HG03571 (cell line): ENCODE data around the gene ATP5PD.

Experiments used
- ATAC-seq: cut with Tn5 transposase; IDR thresholded peaks from one replicate; pipeline ENCODE4 v1.9.1; 2021; ENCODE audit not compliant: unreplicated experiment

Gene ATP5PD

GRCh38 chr17:75046407-75047289 lies at the start of gene ATP5PD, which contains the start of gene KCTD2:
TSS of gene ATP5PD (minus strand) at chr17:75046969. CDS start at chr17:75042650, 4,319 bp downstream.
TSS of gene KCTD2 (plus strand) at chr17:75047225. CDS start at chr17:75047251, 26 bp downstream.
- peak; percentile 93 for ATAC-seq

DNA sequence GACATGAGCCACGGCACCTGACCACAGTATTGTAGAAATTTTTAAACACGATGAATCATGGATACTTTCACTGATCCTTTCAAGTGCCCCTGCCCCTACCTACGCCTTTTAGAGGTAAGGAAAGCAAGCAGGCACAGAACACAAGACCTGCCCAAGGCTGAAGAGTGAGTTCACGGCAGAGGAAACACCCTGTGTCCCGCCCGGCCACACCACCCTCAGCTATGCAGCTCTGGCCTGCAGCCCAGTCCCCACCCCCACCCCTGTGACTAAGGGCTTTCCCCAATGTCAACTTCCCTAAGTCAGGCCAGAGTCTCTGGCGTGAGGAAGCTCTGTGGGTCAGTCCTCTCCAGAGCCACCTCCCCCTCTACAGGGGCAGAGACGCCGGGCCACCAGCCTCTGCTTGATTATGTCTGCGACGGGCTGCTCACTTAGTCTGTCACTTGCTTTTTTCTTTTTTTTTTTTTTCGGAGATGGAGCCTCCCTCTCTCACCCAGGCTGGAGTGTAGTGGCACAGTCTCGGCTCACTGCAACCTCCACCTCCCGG lies 49.4 kb upstream of the ATP5PD start:
- ATAC-seq: no peak

DNA sequence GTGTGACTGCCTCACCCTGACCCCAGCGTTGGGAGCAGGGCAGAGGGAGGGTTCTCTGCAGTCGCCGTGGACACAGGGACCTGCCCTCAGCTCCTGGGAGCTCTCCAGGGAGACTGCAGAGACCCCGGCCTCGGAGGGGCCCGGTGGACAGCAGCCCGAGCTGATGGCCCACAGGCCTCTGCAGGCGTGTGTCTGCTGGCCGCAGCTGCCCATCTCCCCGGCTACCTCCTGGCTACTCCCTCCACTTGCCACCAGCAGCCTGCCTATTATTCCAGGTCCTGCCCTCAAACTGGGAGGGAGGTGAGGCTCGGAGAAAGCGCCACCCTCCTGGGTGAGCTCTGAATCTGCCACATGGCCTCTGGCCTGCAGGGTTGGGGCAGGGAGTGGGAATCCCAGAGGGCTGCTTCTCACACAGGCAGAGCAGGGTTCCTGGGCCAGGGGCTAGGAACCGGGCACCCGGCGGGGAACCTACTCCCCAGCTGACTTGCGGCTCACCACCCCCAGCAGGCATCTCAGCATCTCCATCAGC lies 48.2 kb upstream of the ATP5PD start:
- ATAC-seq: no peak

GRCh38 chr17:75093548-75094158 lies 46.9 kb upstream of the ATP5PD start:
- no peak for ATAC-seq

GRCh38 chr17:75091855-75092327 lies 45.1 kb upstream of the ATP5PD start:
- ATAC-seq: no peak

GRCh38 chr17:75090871-75091854 lies 44.4 kb upstream of the ATP5PD start:
- no peak for ATAC-seq

GRCh38 chr17:75088465-75089417 lies 42.0 kb upstream of the ATP5PD start:
- no peak for ATAC-seq

DNA sequence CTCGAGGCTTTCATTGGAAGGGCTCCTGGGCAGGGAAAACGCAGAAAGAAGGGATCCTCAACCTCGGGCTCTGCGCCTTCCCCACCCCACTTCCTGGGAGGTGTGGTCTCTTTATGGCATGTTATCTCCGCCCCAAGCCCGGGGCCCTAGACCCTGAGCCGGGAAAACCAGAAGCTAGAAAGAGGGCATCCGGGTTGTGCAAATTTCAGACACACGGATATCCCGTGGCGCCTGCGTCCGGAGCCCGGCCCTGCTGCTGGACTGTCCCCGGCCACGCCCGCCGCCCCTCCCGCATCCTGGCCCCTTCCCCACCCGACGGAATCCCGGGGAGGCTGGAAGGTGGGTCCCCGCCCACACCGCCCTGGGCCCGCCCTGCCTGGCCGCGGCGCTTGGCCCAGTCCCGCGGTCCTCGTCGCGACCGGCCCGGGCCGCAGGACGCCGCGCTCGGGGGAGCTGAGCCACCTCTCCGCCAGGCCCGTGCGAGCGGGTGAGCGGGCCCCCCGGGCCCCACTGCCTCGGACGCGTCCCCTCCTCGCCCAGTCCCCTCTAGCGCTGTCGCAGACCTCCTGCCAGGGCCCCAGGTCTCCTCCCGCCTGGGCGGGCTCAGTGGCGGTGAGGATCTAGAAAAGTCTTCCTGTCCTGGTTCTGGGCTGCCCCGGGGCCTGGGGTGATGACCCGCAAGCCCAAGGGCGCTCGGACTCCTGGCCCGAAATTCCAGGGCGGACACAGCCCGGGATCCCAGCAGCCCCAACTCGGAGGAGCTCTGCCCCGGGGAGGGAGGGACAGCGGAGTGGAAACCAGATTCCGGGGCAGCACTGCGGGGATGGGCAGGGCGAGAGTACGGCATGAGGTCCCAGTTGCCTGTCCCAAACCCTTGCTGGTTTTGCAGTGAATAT lies 41.0 kb upstream of the ATP5PD start, which contains the start of gene SLC16A5:
Gene SLC16A5 (plus strand): TSS at position 397 of the 896 bp plus-strand sequence. CDS start 5,683 bp downstream, outside the sequence.
- ATAC-seq: peak; percentile 63

GRCh38 chr17:75087182-75087557 lies 40.4 kb upstream of the ATP5PD start:
- no peak for ATAC-seq

- no peak for ATAC-seq
Measured at GRCh38 chr17:75086496-75087181, 39.9 kb upstream of the ATP5PD start.

- no peak for ATAC-seq
Measured at GRCh38 chr17:75084039-75084660, 37.4 kb upstream of the ATP5PD start.

GRCh38 chr17:75082683-75083082 lies 35.9 kb upstream of the ATP5PD start:
- no peak for ATAC-seq

DNA sequence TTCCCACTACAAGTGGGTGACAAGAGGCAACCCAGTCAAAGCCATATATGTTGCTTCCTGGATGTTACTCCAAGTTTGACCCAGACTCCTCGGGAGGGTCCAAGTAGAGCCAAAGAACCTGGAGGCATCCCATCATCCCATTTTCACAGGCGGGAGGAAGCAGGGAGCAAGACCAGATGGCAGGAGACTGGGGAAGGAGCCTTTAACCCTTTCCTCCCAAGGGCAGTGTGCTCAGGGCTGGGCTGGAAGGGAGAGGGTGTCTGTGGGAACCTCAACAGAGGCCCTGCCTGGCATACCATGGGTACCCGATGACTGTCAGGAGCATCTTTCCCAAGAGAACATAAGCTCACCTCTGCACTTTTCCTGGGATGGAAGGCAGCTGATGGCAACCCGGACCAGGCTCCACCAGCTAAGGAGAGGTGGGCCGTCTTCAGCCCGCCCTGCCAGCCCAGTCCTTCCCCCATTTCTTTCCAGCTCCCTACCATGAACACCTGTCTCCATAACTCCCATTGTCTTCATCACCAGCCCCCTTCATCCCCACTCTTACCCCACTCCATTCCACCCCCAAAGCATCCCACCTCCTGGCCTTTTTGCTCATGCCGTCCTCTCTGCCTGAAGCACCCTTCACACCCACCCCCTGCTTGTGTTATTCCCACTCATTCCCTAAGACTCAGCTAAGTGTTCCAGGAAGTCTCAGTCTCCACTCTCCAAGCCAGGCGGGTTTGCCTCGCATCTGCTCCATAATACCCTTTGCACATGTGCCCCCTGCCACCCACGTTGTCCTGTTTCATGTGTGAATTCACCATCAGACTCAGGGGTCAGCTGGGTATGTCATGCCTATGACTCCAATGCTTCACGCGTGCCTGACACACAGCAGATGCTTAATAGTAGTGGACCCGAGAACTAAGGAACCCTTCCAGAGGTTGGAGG lies 35.1 kb upstream of the ATP5PD start:
- no peak for ATAC-seq

DNA sequence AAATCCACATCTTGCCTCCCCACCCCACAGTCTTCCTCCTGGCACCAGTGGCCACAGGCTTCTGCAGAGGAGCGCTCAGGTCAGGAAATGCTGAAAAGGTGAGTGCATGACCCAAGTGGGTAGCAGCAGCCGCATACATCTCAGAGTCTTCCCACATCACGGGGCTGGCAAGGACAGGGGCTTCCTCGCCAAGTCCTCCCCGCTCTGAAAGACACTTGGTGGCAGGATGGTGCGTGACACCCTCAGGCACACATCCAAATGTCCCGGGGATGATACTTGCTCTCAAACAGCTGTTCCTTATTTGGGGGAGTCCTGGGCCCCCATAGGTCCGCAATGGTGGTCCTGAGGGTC lies 32.2 kb upstream of the ATP5PD start:
- no peak for ATAC-seq

DNA sequence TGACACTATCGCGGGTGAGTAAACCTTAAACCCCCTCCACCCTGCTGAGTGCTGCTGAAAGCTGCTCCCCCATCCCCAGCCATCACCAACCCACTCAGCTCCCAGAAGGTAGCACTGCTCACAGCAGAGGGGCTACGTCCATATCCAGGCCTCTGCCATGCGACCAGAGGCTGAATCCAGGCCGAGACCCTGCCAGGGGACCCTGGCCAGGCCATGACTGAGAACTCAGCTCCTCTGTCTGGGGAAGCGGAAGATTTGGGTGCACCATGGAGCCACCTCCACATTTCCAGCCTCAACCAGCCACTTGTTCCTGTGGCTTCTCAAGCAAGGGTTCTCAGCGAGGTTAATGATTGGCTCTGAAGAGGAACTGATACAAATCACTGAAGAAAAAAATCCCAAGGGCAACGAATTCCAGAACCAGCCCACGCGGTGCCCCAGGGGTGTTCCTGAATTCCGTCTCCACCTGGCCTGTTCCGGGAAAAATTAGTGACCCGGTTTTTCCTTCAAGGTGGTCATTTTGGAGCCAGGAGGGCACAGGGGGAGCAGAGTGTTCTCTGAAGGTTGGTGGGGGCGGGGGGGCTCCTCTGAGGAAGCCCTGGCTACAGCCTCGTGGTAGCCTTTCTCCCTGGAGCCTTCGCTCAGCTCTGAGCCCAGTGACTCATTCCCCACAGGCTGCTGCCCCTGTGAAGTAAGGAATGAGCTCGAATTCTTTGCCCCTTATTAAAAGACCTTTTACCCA lies 31.7 kb upstream of the ATP5PD start:
- ATAC-seq: no peak
